C4-2B (cell line): ENCODE data around the gene RAB8B.

Source experiments
- CTCF ChIP-seq: fragments of 450-650 bp; conservative IDR thresholded peaks from 2 replicates; pipeline ENCODE4 v1.5.1; 2017; ENCODE audit warnings: mild to moderate bottlenecking
- ZFX ChIP-seq: fragments of 450-650 bp; IDR thresholded peaks from 2 replicates; pipeline ENCODE4 v1.6.1; 2017

GRCh38 chr15:63180746-63181145 lies 8.7 kb upstream of the RAB8B start:
- TF ChIP-seq CTCF (no peak), ZFX (no peak)
